Ovary (tissue), 3 donors: ENCODE results near the gene NACA2.
"Not testable (repeated sequence)": the region's sequence is repeated elsewhere in the genome, so short reads cannot be mapped to it uniquely, and the experiment has no call there.

Experiments
- POLR2A ChIP-seq: fragments of 450-650 bp; IDR thresholded peaks from one replicate; pipeline ENCODE4 v1.6.1; 2017; ENCODE audit warnings: antibody characterized with exemption, mild to moderate bottlenecking, moderate library complexity
- TF ChIP-seq, protein P1 (sequence below), 3 donors: fragments of 450-650 bp in 2 of 3; fragments of 200-600 bp in 1 of 3; IDR thresholded peaks; one replicate each; pipeline versions ENCODE4 v1.5.1 to v1.8.0; 2016 to 2022; ENCODE audit warnings: antibody characterized with exemption in 3 of 3, mild to moderate bottlenecking in 1 of 3
- donor health status: DM: no; HTN: no; CAD: no.

DNA sequence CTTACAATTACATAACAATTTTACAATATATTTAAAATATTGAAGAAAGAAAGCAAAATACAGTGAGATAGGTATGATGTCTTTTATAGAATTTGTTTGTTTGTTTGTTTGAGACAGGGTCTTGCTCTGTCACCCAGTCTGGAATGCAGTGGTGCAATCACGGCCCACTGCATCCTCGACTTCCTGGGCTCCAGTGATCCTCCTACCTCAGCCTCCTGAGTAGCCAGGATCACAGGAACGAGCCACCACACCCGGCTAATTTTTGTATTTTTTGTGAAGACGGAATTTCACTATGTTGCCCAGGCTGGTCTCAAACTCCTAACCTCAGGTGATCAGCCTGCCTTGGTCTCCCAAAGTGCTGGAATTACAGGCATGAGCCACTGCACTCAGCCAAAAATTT is 21.5 kb downstream of the NACA2 start:
- TF ChIP-seq, protein P1, sequence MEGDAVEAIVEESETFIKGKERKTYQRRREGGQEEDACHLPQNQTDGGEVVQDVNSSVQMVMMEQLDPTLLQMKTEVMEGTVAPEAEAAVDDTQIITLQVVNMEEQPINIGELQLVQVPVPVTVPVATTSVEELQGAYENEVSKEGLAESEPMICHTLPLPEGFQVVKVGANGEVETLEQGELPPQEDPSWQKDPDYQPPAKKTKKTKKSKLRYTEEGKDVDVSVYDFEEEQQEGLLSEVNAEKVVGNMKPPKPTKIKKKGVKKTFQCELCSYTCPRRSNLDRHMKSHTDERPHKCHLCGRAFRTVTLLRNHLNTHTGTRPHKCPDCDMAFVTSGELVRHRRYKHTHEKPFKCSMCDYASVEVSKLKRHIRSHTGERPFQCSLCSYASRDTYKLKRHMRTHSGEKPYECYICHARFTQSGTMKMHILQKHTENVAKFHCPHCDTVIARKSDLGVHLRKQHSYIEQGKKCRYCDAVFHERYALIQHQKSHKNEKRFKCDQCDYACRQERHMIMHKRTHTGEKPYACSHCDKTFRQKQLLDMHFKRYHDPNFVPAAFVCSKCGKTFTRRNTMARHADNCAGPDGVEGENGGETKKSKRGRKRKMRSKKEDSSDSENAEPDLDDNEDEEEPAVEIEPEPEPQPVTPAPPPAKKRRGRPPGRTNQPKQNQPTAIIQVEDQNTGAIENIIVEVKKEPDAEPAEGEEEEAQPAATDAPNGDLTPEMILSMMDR (IDR thresholded peaks at IDR 0.05) = not testable (repeated sequence)
- not testable (repeated sequence) for TF ChIP-seq POLR2A
